H1 (cell line): ENCODE data around the gene FRRS1. TPM values are rescaled to one million over a fixed set of nuclear protein-coding genes. Genes with fewer than 3 reads are reported as not detected.

Source experiments
- CTCF ChIA-PET: fragments of 300-600 bp; sonication (Branson Sonifier 250); formaldehyde crosslinking; loops from one replicate; lab custom pipeline; 2021; ENCODE audit not compliant: partially characterized antibody; lab: Charles Lee
- POLR2A ChIA-PET: fragments of 300-600 bp; sonication (Branson Sonifier 250); formaldehyde crosslinking; loops from one replicate; lab custom pipeline; 2021; ENCODE audit warnings: inconsistent platforms; ENCODE audit not compliant: partially characterized antibody; lab: Charles Lee
- DNase-seq, 2 experiments: peaks; one replicate each; pipeline versions ENCODE4 v3.0.0 to v3.0.0-alpha.2; 2010 to 2022; ENCODE audit warnings: low spot score in 2 of 2, low read depth in 1 of 2, mixed read lengths in 1 of 2
- FAIRE-seq: peaks from 2 replicates; lab custom pipeline; 2011; peaks lifted over from hg19 to GRCh38; lab: Jason Lieb, UNC
- H2AFZ ChIP-seq: 2 replicates; pipeline ENCODE4 v1.8.1; 2012; ENCODE audit warnings: low read length, inconsistent platforms
- H2AK5ac ChIP-seq: 2 replicates; pipeline ENCODE4 v1.6.1; 2013; ENCODE audit warnings: low read depth, low read length
- H2BK120ac ChIP-seq: replicated peaks from 2 replicates; pipeline ENCODE3; 2013; ENCODE audit warnings: low read depth, low read length, inconsistent platforms
- H2BK12ac ChIP-seq: 2 replicates; pipeline ENCODE4 v1.6.1; 2013; ENCODE audit warnings: low read depth, low read length
- H2BK15ac ChIP-seq: 2 replicates; pipeline ENCODE4 v1.6.1; 2013; ENCODE audit warnings: low read length
- H2BK20ac ChIP-seq: 2 replicates; pipeline ENCODE4 v1.6.1; 2013; ENCODE audit warnings: low read length
- H2BK5ac ChIP-seq: 2 replicates; pipeline ENCODE4 v1.6.1; 2013; ENCODE audit warnings: low read depth, low read length
- H3K14ac ChIP-seq: 2 replicates; pipeline ENCODE4 v1.6.1; 2013; ENCODE audit warnings: inconsistent platforms; ENCODE audit not compliant: insufficient read length
- H3K18ac ChIP-seq: 2 replicates; pipeline ENCODE4 v1.6.1; 2013; ENCODE audit warnings: low read length; ENCODE audit errors: extremely low read depth
- H3K23ac ChIP-seq: 2 replicates; pipeline ENCODE4 v1.6.1; 2013; ENCODE audit warnings: inconsistent platforms; ENCODE audit not compliant: insufficient read length
- H3K23me2 ChIP-seq: 2 replicates; pipeline ENCODE4 v1.6.1; 2013; ENCODE audit warnings: low read depth, low read length
- H3K27ac ChIP-seq: 2 replicates; pipeline ENCODE4 v1.6.1; 2011; ENCODE audit warnings: low read depth, low read length, inconsistent platforms
- H3K27me3 ChIP-seq, 4 experiments: replicated peaks in 1 of 4; 1 replicate in 1 of 4; 2 replicates in 3 of 4; pipeline versions ENCODE4 v1.6.1 to v1.8.1; 2011 to 2013; ENCODE audit warnings: low read length in 3 of 4, mild to moderate bottlenecking in 3 of 4, inconsistent platforms in 2 of 4, mixed read lengths in 2 of 4, moderate library complexity in 1 of 4; ENCODE audit not compliant: control insufficient read depth in 3 of 4, insufficient read depth in 3 of 4; ENCODE audit errors: extremely low read depth in 1 of 4
- H3K36me3 ChIP-seq, 4 experiments: 2 replicates each; pipeline versions ENCODE4 v1.6.1 to v1.8.1; 2011 to 2013; ENCODE audit warnings: mild to moderate bottlenecking in 4 of 4, low read length in 3 of 4, moderate library complexity in 2 of 4, control low read depth in 1 of 4, inconsistent platforms in 1 of 4; ENCODE audit not compliant: insufficient read depth in 4 of 4, control insufficient read depth in 2 of 4
- H3K4ac ChIP-seq: replicated peaks from 2 replicates; pipeline ENCODE3; 2013; ENCODE audit warnings: low read length, low read depth, mixed read lengths, inconsistent platforms; ENCODE audit not compliant: insufficient read length
- H3K4me1 ChIP-seq, 4 experiments: replicated peaks in 1 of 4; 1 replicate in 1 of 4; 2 replicates in 3 of 4; pipeline versions ENCODE4 v1.6.1 to v1.8.1; 2011 to 2013; ENCODE audit warnings: low read length in 3 of 4, inconsistent platforms in 2 of 4, mixed read lengths in 1 of 4; ENCODE audit not compliant: insufficient read depth in 4 of 4, control insufficient read depth in 3 of 4
- H3K4me2 ChIP-seq, 2 experiments: 2 replicates each; pipeline versions ENCODE4 v1.6.1 to v1.8.1; 2011 to 2013; ENCODE audit warnings: low read depth in 2 of 2, low read length in 2 of 2, control low read depth in 1 of 2, inconsistent platforms in 1 of 2, mild to moderate bottlenecking in 1 of 2; ENCODE audit not compliant: insufficient read depth in 1 of 2
- H3K4me3 ChIP-seq, 4 experiments: fragments of 200-600, 300-600 bp in 1 of 4; sonication (generic), shearing (Covaris generic), sonication (Bioruptor Twin) in 1 of 4; 2 replicates each; pipeline versions ENCODE4 v1.5.1 to v1.8.1; 2011 to 2016; ENCODE audit warnings: low read length in 4 of 4, low read depth in 3 of 4, control low read depth in 2 of 4, inconsistent platforms in 2 of 4, mild to moderate bottlenecking in 2 of 4, mixed read lengths in 1 of 4, moderate library complexity in 1 of 4; ENCODE audit not compliant: insufficient read depth in 2 of 4; ENCODE audit errors: extremely low read depth in 1 of 4
- H3K56ac ChIP-seq: replicated peaks from 2 replicates; pipeline ENCODE3; 2013; ENCODE audit warnings: low read depth, mild to moderate bottlenecking, mixed read lengths, low read length, inconsistent platforms; ENCODE audit not compliant: insufficient read length
- H3K79me1 ChIP-seq: 2 replicates; pipeline ENCODE4 v1.6.1; 2013; ENCODE audit warnings: low read depth, low read length, control low read depth
- H3K79me2 ChIP-seq, 2 experiments: 2 replicates each; pipeline versions ENCODE4 v1.6.1 to v1.8.1; 2012 to 2013; ENCODE audit warnings: low read length in 2 of 2, mild to moderate bottlenecking in 2 of 2, inconsistent platforms in 1 of 2; ENCODE audit not compliant: insufficient read depth in 2 of 2, control insufficient read depth in 1 of 2
- H3K9ac ChIP-seq, 4 experiments: replicated peaks in 1 of 4; 1 replicate in 1 of 4; 2 replicates in 3 of 4; pipeline versions ENCODE4 v1.6.1 to v1.8.1; 2011 to 2013; ENCODE audit warnings: low read depth in 3 of 4, low read length in 3 of 4, control low read depth in 2 of 4, mild to moderate bottlenecking in 2 of 4, moderate library complexity in 2 of 4, inconsistent platforms in 1 of 4; ENCODE audit errors: extremely low read depth in 1 of 4
- H3K9me3 ChIP-seq, 2 experiments: 2 replicates each; pipeline versions ENCODE4 v1.6.1 to v1.8.1; 2012 to 2013; ENCODE audit warnings: mild to moderate bottlenecking in 2 of 2, moderate library complexity in 2 of 2, control low read depth in 1 of 2, inconsistent platforms in 1 of 2, low read depth in 1 of 2, low read length in 1 of 2, mixed read lengths in 1 of 2; ENCODE audit not compliant: insufficient read depth in 2 of 2
- H4K20me1 ChIP-seq, 2 experiments: replicated peaks in 1 of 2; 2 replicates each; pipeline versions ENCODE3 to v1.8.1; 2011 to 2013; ENCODE audit warnings: inconsistent platforms in 2 of 2, low read length in 2 of 2, mild to moderate bottlenecking in 1 of 2; ENCODE audit not compliant: insufficient read depth in 2 of 2, control insufficient read depth in 1 of 2
- H4K5ac ChIP-seq: 2 replicates; pipeline ENCODE4 v1.6.1; 2013; ENCODE audit warnings: low read length, low read depth, mixed read lengths, inconsistent platforms; ENCODE audit not compliant: insufficient read length
- H4K8ac ChIP-seq: 2 replicates; pipeline ENCODE4 v1.8.0; 2013; ENCODE audit warnings: mild to moderate bottlenecking, moderate library complexity, low read length, inconsistent platforms; ENCODE audit not compliant: insufficient read depth; ENCODE audit errors: extremely low read depth
- H4K91ac ChIP-seq: replicated peaks from 2 replicates; pipeline ENCODE3; 2013; ENCODE audit warnings: low read length, mixed read lengths, inconsistent platforms; ENCODE audit not compliant: insufficient read length
- BCL11A ChIP-seq, 2 experiments: IDR thresholded peaks; one replicate each; pipeline ENCODE4 v1.6.1; 2011; ENCODE audit warnings: low read depth in 2 of 2, low read length in 2 of 2, mild to moderate bottlenecking in 2 of 2
- CTBP2 ChIP-seq: IDR thresholded peaks from 2 replicates; pipeline ENCODE4 v1.7.0; 2011; ENCODE audit warnings: borderline replicate concordance, mild to moderate bottlenecking, moderate library complexity, mixed read lengths, low read length; ENCODE audit not compliant: insufficient read depth, insufficient read length
- NANOG ChIP-seq: IDR thresholded peaks from 2 replicates; pipeline ENCODE4 v1.6.1; 2011; ENCODE audit warnings: low read length, low read depth, mild to moderate bottlenecking, inconsistent platforms; ENCODE audit not compliant: insufficient read depth, poor library complexity, severe bottlenecking
- NRF1 ChIP-seq: IDR thresholded peaks from 2 replicates; pipeline ENCODE4 v1.6.1; 2011; ENCODE audit warnings: mild to moderate bottlenecking, low read depth, low read length, improper control_type of control experiment
- PHF8 ChIP-seq: fragments of 200-600 bp; sonication (generic); conservative IDR thresholded peaks from 2 replicates; pipeline ENCODE4 v1.7.1; 2012; ENCODE audit warnings: low read depth, mild to moderate bottlenecking, inconsistent platforms, low read length, moderate library complexity
- POLR2AphosphoS5 ChIP-seq: IDR thresholded peaks from 2 replicates; pipeline ENCODE4 v1.6.1; 2011; ENCODE audit warnings: low read depth, low read length
- POU5F1 ChIP-seq: IDR thresholded peaks from 2 replicates; pipeline ENCODE4 v1.6.1; 2011; ENCODE audit warnings: low read depth, mild to moderate bottlenecking, low read length, moderate library complexity
- RXRA ChIP-seq: IDR thresholded peaks from 2 replicates; pipeline ENCODE4 v1.6.1; 2011; ENCODE audit warnings: low read depth, mild to moderate bottlenecking, low read length, moderate library complexity; ENCODE audit not compliant: insufficient read depth
- SAP30 ChIP-seq: fragments of 300-600 bp; sonication (generic); IDR thresholded peaks from 2 replicates; pipeline ENCODE4 v1.7.1; 2012; ENCODE audit warnings: low read length, moderate library complexity, mild to moderate bottlenecking, inconsistent platforms; ENCODE audit not compliant: insufficient read depth, insufficient replicate concordance
- SIRT6 ChIP-seq: IDR thresholded peaks from one replicate; pipeline ENCODE4 v1.7.1; 2012; ENCODE audit warnings: low read length, inconsistent platforms
- SIX5 ChIP-seq: IDR thresholded peaks from 2 replicates; pipeline ENCODE4 v1.6.1; 2011; ENCODE audit warnings: mild to moderate bottlenecking, low read depth, low read length
- SP1 ChIP-seq: IDR thresholded peaks from 2 replicates; pipeline ENCODE4 v1.6.1; 2011; ENCODE audit warnings: low read depth, low read length
- TAF1 ChIP-seq: IDR thresholded peaks from 2 replicates; pipeline ENCODE4 v1.6.1; 2011; ENCODE audit warnings: mild to moderate bottlenecking, low read depth, low read length
- TEAD4 ChIP-seq: IDR thresholded peaks from 2 replicates; pipeline ENCODE4 v1.6.1; 2012; ENCODE audit warnings: low read depth, low read length, inconsistent platforms, mixed read lengths
- WGBS, 2 experiments: shearing (Covaris generic) in 1 of 2; methylation state at CpG; one replicate each; pipeline versions ENCODE4 v1.1.6 to v1.1.7; 2013 to 2015; ENCODE audit warnings: low lambda C conversion rate in 2 of 2, mixed read lengths in 2 of 2, inconsistent platforms in 1 of 2, low coverage in 1 of 2, missing lambda C conversion rate in 1 of 2; ENCODE audit not compliant: insufficient replicate concordance in 2 of 2, insufficient coverage in 1 of 2, insufficient read length in 1 of 2; ENCODE audit errors: extremely low coverage in 1 of 2, missing lambda C conversion rate in 1 of 2; 5-methylcytosine and 5-hydroxymethylcytosine counted together
- polyA plus RNA-seq, 7 experiments: library from polyadenylated mRNA; depleted of rRNA in 3 of 7; stranded (reverse) in 5 of 7; unstranded in 2 of 7; fragments of >200 nt in 5 of 7; fragments of 200-250 nt in 2 of 7; gene quantifications; 1 replicate in 5 of 7; 2 replicates in 1 of 7; 4 replicates in 1 of 7; pipeline versions ENCODE4 v1.2.1 to v1.2.3, GENCODE V29; 2011 to 2013; ENCODE audit warnings: missing spikeins in 2 of 7, mixed read lengths in 2 of 7
- total RNA-seq: library from RNA; stranded (reverse); fragmentation: NEBNext Ultra II Directional; extraction: Animal tissue kit (Norgen Biotek cat#: 25700); gene quantifications from 2 replicates; pipeline ENCODE4 v1.2.1, GENCODE V29; 2021

FRRS1 gene
- total and polyA plus RNA-seq, 2 of the 8 experiments (the other 6 are each of a cell fraction or from before 2014, with no cell fraction given), result 3.5 to 6.5 TPM

- Histone ChIP-seq H2BK120ac (no peak overlapping the region), H3K4me1 (no peaks in the 10 kb centered on the region), H3K23ac (no peak overlapping the region), H3K4ac (no peak overlapping the region), H3K4me2 (no peak overlapping the region), H3K36me3 (peaks cover 0 to 3% (median 0%) of the 10 kb centered on the region in 4 experiments; a peak in 2 of 8 replicates), H3K79me2 (no peaks in the 10 kb centered on the region), H2BK15ac (no peak overlapping the region), H3K56ac (no peak overlapping the region), H3K79me1 (no peaks in the 10 kb centered on the region), H2BK20ac (no peak overlapping the region), H2BK5ac (no peak overlapping the region), H3K9ac (no peak overlapping the region), H3K14ac (no peak overlapping the region), H3K27me3 (no peaks in the 10 kb centered on the region), H3K4me3 (no peak overlapping the region), H4K20me1 (no peaks in the 10 kb centered on the region), H3K9me3 (no peaks in the 10 kb centered on the region), H3K23me2 (no peaks in the 10 kb centered on the region), H3K27ac (no peak overlapping the region), H3K18ac (no peak overlapping the region), H2AK5ac (no peak overlapping the region), H2BK12ac (no peak overlapping the region), H4K5ac (no peak overlapping the region), H4K8ac (no peak overlapping the region), H2AFZ (no peak overlapping the region), H4K91ac (no peak overlapping the region)
- 93% methylated on average over 6 of the region's 6 CpGs; no CpG with 5 or more reads in 1 of the 2 experiments for WGBS, 2 experiments
- no peak for DNase-seq
- ChIA-PET POLR2A (interaction anchor here (0.6 kb wide), 2 partner anchors 53 to 1031 kb away, joined by 3 read pairs; no protein-coding TSS in a partner anchor), CTCF (interaction anchor here (0.6 to 6.6 kb wide), 5 partner anchors 8 to 194 kb away, joined by 3 to 53 read pairs (median 3); no protein-coding TSS in a partner anchor)
- no peak for FAIRE-seq
- no peak for TF ChIP-seq CTBP2
- TF ChIP-seq SIX5, result no peak
- no peak for TF ChIP-seq NRF1
- TF ChIP-seq TAF1, result no peak
- TF ChIP-seq POU5F1, result no peak
- TF ChIP-seq SIRT6, result no peak
- TF ChIP-seq NANOG, result no peak
- TF ChIP-seq SP1, result no peak
- TF ChIP-seq POLR2AphosphoS5, result no peak
- TF ChIP-seq RXRA, result no peak
- TF ChIP-seq TEAD4, result no peak
- TF ChIP-seq SAP30, result no peak
- TF ChIP-seq BCL11A (IDR thresholded peaks at IDR 0.05; ENCODE audit: low read depth in 2 of 2, low read length in 2 of 2), result no peak
- TF ChIP-seq PHF8, result no peak
Observed at GRCh38 chr1:99738858-99739465, 27.5 kb downstream of the FRRS1 start.
